Panc1 (cell line): Measurements from ENCODE around the gene RBCK1. TPM values are rescaled to one million over a fixed set of nuclear protein-coding genes. Genes with fewer than 3 reads are reported as not detected.

Experiments used
- ATAC-seq: fragments of 200-7000 bp; cut with Tn5 transposase; 2 replicates; pipeline ENCODE4 v1.9.1; 2020; ENCODE audit warnings: mild to moderate bottlenecking, moderate library complexity
- BruUV-seq: library from RNA; stranded (reverse); fragments of 400-500 nt; replicated peaks from 2 replicates; lab custom pipeline; 2021; lab: Mats Ljungman, UMichigan
- CTCF ChIA-PET: fragments of 300-600 bp; sonication (Branson Sonifier 250); formaldehyde crosslinking; loops from one replicate; lab custom pipeline; 2022; ENCODE audit warnings: antibody characterized with exemption; lab: Charles Lee
- POLR2A ChIA-PET: fragments of 300-600 bp; sonication (Branson Sonifier 250); formaldehyde crosslinking; loops from one replicate; lab custom pipeline; 2022; ENCODE audit warnings: antibody characterized with exemption; lab: Charles Lee
- DNase-seq: peaks from one replicate; pipeline ENCODE4 v3.0.0-alpha.2; 2010; ENCODE audit warnings: low read depth, low spot score
- H3K27ac ChIP-seq: 2 replicates; pipeline ENCODE4 v1.5.1; 2011; ENCODE audit warnings: mild to moderate bottlenecking, low read length, inconsistent platforms
- H3K27me3 ChIP-seq: fragments of 200-500 bp; sonication (Bioruptor generic); 2 replicates; pipeline ENCODE4 v1.6.0; 2014; ENCODE audit warnings: low read length, inconsistent platforms; ENCODE audit not compliant: control insufficient read depth, insufficient read depth
- H3K36me3 ChIP-seq: fragments of 200-500 bp; sonication (Bioruptor generic); 2 replicates; pipeline ENCODE4 v1.5.1; 2014; ENCODE audit warnings: inconsistent platforms, mild to moderate bottlenecking, low read length, moderate library complexity; ENCODE audit not compliant: control insufficient read depth, insufficient read depth
- H3K4me1 ChIP-seq: 2 replicates; pipeline ENCODE4 v1.5.1; 2011; ENCODE audit warnings: inconsistent platforms, mild to moderate bottlenecking, low read length, moderate library complexity; ENCODE audit not compliant: control insufficient read depth, insufficient read depth
- H3K4me3 ChIP-seq, 2 experiments: 2 replicates each; pipeline ENCODE4 v1.5.1; 2011 to 2012; ENCODE audit warnings: low read depth in 2 of 2, low read length in 2 of 2, mild to moderate bottlenecking in 2 of 2, inconsistent platforms in 1 of 2, moderate library complexity in 1 of 2
- H3K9me3 ChIP-seq: fragments of 200-500 bp; sonication (Bioruptor generic); 2 replicates; pipeline ENCODE4 v1.5.1; 2014; ENCODE audit warnings: low read depth, mild to moderate bottlenecking, inconsistent platforms, low read length, moderate library complexity; ENCODE audit not compliant: control insufficient read depth, insufficient read depth
- CTCF ChIP-seq: fragments of 450-650 bp; IDR thresholded peaks from 2 replicates; pipeline ENCODE4 v1.5.1; 2017; ENCODE audit warnings: mild to moderate bottlenecking
- POLR2AphosphoS5 ChIP-seq: IDR thresholded peaks from 2 replicates; pipeline ENCODE4 v1.6.1; 2012; ENCODE audit warnings: mild to moderate bottlenecking, low read depth, low read length, moderate library complexity
- REST ChIP-seq, 2 experiments: IDR thresholded peaks; 2 replicates each; pipeline ENCODE4 v1.6.1; 2011 to 2012; ENCODE audit warnings: low read depth in 2 of 2, control low read depth in 1 of 2, low read length in 1 of 2, mild to moderate bottlenecking in 1 of 2, moderate library complexity in 1 of 2; ENCODE audit not compliant: insufficient read depth in 1 of 2
- SIN3A ChIP-seq: IDR thresholded peaks from 2 replicates; pipeline ENCODE4 v1.6.1; 2012; ENCODE audit warnings: low read depth, mild to moderate bottlenecking, low read length, moderate library complexity, borderline replicate concordance; ENCODE audit not compliant: insufficient read depth
- TCF7L2 ChIP-seq: IDR thresholded peaks from 2 replicates; pipeline ENCODE4 v1.6.1; 2011; ENCODE audit warnings: mild to moderate bottlenecking, low read depth, low read length, inconsistent platforms
- in situ Hi-C: cut with HindIII; loops from 2 replicates; pipeline ENCODE4 v1.10.0; 2016; ENCODE audit warnings: low sequenced_read_pairs, low pct_unique_long_range_greater_than_20kb
- intact Hi-C: fragments of 100-400 bp; cut with micrococcal nuclease; formaldehyde crosslinking; loops from one replicate; pipeline ENCODE4 v1.10.0; 2022; ENCODE audit not compliant: unreplicated experiment
- total RNA-seq: library from RNA; stranded (reverse); gene quantifications from one replicate; pipeline ENCODE4 v1.2.1, GENCODE V29; 2021; ENCODE audit not compliant: unreplicated experiment

Gene RBCK1
- total RNA-seq, 1 experiment from 2014 or later = 97.1 TPM

GRCh38 chr20:426566-426965, 18.5 kb downstream of the RBCK1 start:
- CTCF ChIA-PET = no interaction called here
- no peak for TF ChIP-seq TCF7L2
- TF ChIP-seq CTCF = no peak
- TF ChIP-seq POLR2AphosphoS5 = no peak
- no peak for TF ChIP-seq SIN3A
- TF ChIP-seq REST (IDR thresholded peaks at IDR 0.05; ENCODE audit: insufficient read depth in 1 of 2, low read depth in 2 of 2, low read length in 1 of 2) = no peak
- ATAC-seq (no peak), DNase-seq (no peak)
- Histone ChIP-seq H3K4me1 (no peaks in the 10 kb centered on the region), H3K9me3 (no peaks in the 10 kb centered on the region), H3K27me3 (no peaks in the 10 kb centered on the region), H3K27ac (no peak overlapping the region), H3K4me3 (no peak overlapping the region), H3K36me3 (peaks cover 3% of the 10 kb centered on the region; the same call in 1 of the 2 replicates)
- POLR2A ChIA-PET = no interaction called here
- intact Hi-C loops = no loop called here
- in situ Hi-C loops = no loop called here
- no TSS peak for BruUV-seq

GRCh38 chr20:427401-427800, 19.3 kb downstream of the RBCK1 start:
- TF ChIP-seq SIN3A = no peak
- no peak for TF ChIP-seq CTCF
- no peak for TF ChIP-seq TCF7L2
- no peak for TF ChIP-seq POLR2AphosphoS5
- TF ChIP-seq REST (IDR thresholded peaks at IDR 0.05; ENCODE audit: insufficient read depth in 1 of 2, low read depth in 2 of 2, low read length in 1 of 2) = no peak

More at GRCh38 chr20:427401-427800, 19.3 kb downstream of the RBCK1 start:
- ChIA-PET CTCF (no interaction called here), POLR2A (no interaction called here)
- Histone ChIP-seq H3K36me3 (peaks cover 3% of the 10 kb centered on the region; the same call in 1 of the 2 replicates), H3K9me3 (no peaks in the 10 kb centered on the region), H3K27me3 (no peaks in the 10 kb centered on the region), H3K4me1 (no peaks in the 10 kb centered on the region), H3K4me3 (no peak overlapping the region), H3K27ac (no peak overlapping the region)
- intact Hi-C loops (no loop called here), in situ Hi-C loops (no loop called here)
- ATAC-seq (no peak), DNase-seq (no peak)
- no TSS peak for BruUV-seq
